Type B pancreatic cell (in vitro differentiated cells): Measurements from ENCODE around the gene KRT222. TPM values are rescaled to one million over a fixed set of nuclear protein-coding genes. Genes with fewer than 3 reads are reported as not detected.

Source experiments
- DNase-seq: peaks from one replicate; pipeline ENCODE4 v3.0.0; 2021; ENCODE audit warnings: mixed read lengths; ENCODE audit not compliant: unreplicated experiment; ENCODE audit errors: extremely low spot score
- H3K27ac Mint-ChIP-seq: 2 replicates; pipeline ENCODE4 v1.8.0; 2021; ENCODE audit warnings: mild to moderate bottlenecking, mixed read lengths
- H3K27me3 Mint-ChIP-seq: 2 replicates; pipeline ENCODE4 v1.8.0; 2021; ENCODE audit warnings: mixed read lengths
- H3K36me3 Mint-ChIP-seq: 2 replicates; pipeline ENCODE4 v1.8.0; 2021; ENCODE audit warnings: mixed read lengths
- H3K4me1 Mint-ChIP-seq: one replicate; pipeline ENCODE4 v1.8.0; 2021; ENCODE audit warnings: mixed read lengths; ENCODE audit not compliant: unreplicated experiment
- H3K4me3 Mint-ChIP-seq: 2 replicates; pipeline ENCODE4 v1.8.0; 2021; ENCODE audit warnings: mild to moderate bottlenecking, mixed read lengths
- H3K9me3 Mint-ChIP-seq: 2 replicates; pipeline ENCODE4 v1.8.0; 2021; ENCODE audit warnings: mixed read lengths
- total RNA-seq: library from RNA; stranded (reverse); gene quantifications from 2 replicates; pipeline ENCODE4 v1.2.1, GENCODE V29; 2021; ENCODE audit warnings: low replicate concordance
- TF ChIP-seq, protein P1 (sequence below): fragments of 200-600 bp; sonication (generic); conservative IDR thresholded peaks from 2 replicates; pipeline ENCODE4 v1.5.0; 2021; ENCODE audit warnings: antibody characterized with exemption, mild to moderate bottlenecking

KRT222 gene
- total RNA-seq, 1 donor from 2014 or later: 0.34 TPM

GRCh38 chr17:40615841-40616476, 49.0 kb downstream of the KRT222 start:
- Mint-ChIP-seq H3K27me3 (peaks cover 20% of the 10 kb centered on the region), H3K27ac (peak overlapping the region; percentile 74)

DNA sequence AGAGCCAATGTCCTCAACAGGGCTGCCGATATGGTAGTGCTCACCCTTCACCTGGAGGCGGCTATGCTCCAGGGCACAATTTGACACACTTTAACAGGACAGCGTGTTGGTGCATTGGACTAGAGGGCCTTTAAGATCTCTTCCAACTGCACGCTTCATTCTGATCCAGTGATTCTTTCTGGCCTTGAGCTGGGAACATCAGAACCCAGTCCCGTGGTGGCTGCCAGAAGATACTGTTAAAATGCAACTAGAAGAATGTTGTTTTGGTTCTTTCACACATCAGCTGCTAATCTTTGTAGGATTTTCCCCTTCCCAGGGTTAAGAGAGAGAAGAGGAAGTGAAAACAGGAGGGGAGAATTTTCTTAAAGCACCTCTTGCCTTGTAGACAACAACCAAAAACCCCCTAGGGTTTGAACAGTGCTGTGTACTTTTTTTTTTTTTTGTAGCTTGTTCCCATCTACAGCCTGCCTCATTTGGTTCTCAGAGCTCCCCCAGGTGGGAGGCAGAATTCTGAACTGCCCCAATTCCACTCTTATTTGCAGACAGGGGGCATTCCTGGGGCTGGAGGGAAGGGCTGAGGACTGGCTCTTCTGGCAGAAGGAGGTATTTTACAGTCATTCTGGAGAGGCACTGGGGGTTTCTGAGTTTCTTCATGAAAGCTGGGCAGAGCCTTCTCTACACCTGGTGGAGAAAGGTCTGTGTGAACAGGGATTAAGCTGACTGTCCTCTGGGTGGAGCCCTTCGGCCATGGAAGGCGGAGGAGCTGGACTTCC, 49.7 kb downstream of the KRT222 start:
- no peak for DNase-seq
- TF ChIP-seq, protein P1, sequence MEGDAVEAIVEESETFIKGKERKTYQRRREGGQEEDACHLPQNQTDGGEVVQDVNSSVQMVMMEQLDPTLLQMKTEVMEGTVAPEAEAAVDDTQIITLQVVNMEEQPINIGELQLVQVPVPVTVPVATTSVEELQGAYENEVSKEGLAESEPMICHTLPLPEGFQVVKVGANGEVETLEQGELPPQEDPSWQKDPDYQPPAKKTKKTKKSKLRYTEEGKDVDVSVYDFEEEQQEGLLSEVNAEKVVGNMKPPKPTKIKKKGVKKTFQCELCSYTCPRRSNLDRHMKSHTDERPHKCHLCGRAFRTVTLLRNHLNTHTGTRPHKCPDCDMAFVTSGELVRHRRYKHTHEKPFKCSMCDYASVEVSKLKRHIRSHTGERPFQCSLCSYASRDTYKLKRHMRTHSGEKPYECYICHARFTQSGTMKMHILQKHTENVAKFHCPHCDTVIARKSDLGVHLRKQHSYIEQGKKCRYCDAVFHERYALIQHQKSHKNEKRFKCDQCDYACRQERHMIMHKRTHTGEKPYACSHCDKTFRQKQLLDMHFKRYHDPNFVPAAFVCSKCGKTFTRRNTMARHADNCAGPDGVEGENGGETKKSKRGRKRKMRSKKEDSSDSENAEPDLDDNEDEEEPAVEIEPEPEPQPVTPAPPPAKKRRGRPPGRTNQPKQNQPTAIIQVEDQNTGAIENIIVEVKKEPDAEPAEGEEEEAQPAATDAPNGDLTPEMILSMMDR: peak; percentile 63
- Mint-ChIP-seq H3K4me3 (no peak overlapping the region), H3K27ac (peak overlapping the region; percentile 74), H3K36me3 (no peaks in the 10 kb centered on the region), H3K4me1 (peaks cover 10% of the 10 kb centered on the region), H3K9me3 (no peaks in the 10 kb centered on the region), H3K27me3 (peaks cover 25% of the 10 kb centered on the region)

More at GRCh38 chr17:40615841-40616476, 49.0 kb downstream of the KRT222 start:
- Mint-ChIP-seq H3K36me3 (no peaks in the 10 kb centered on the region), H3K4me3 (no peak overlapping the region), H3K4me1 (peaks cover 13% of the 10 kb centered on the region), H3K9me3 (no peaks in the 10 kb centered on the region)
- TF ChIP-seq, protein P1: no peak
- DNase-seq: no peak

- no peaks in the 10 kb centered on the region for H3K9me3 Mint-ChIP-seq
- no peak overlapping the region for H3K4me3 Mint-ChIP-seq
- H3K27ac Mint-ChIP-seq: no peak overlapping the region
- TF ChIP-seq, protein P1: no peak
- H3K27me3 Mint-ChIP-seq: peaks cover 25% of the 10 kb centered on the region
- H3K36me3 Mint-ChIP-seq: no peaks in the 10 kb centered on the region
- no peak for DNase-seq
- H3K4me1 Mint-ChIP-seq: peaks cover 4% of the 10 kb centered on the region
Observed at GRCh38 chr17:40614431-40615067, 50.4 kb downstream of the KRT222 start.

DNA sequence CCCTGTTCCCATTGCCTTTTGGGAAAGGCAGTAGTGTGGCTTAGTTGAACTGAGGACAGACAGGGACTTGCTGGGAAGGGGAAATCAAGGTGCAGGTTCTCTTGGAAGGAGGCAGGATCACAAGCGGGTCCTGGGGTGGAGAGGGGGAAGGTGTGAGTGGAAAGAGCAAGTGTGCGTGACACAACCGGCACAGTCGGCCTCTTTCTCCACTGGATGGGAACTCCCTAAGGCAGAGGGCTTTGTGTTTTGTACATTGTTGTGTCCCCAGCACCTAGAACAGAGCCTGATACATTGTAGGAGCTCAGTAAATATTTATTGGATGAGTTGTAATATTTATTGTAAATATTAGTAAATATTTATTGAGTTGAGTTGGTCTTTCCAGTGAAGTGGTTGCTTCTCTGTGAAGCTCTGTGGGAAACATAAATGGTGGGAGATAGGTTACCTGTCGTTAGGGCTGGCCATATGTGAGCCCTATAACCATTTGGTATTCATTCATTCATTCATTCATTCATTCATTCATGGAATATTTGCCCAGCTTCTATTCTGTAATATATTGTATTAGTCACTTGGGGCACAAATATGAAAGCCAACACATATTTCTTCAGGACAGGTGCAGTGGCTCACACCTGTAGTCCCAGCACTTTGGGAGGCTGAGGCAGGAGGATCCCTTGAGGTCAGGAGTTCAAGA, 51.4 kb downstream of the KRT222 start:
- peaks cover 4% of the 10 kb centered on the region for H3K4me1 Mint-ChIP-seq
- H3K27me3 Mint-ChIP-seq: peaks cover 25% of the 10 kb centered on the region
- no peak overlapping the region for H3K27ac Mint-ChIP-seq
- DNase-seq: no peak
- no peaks in the 10 kb centered on the region for H3K9me3 Mint-ChIP-seq
- no peak overlapping the region for H3K4me3 Mint-ChIP-seq
- TF ChIP-seq, protein P1: no peak
- H3K36me3 Mint-ChIP-seq: no peaks in the 10 kb centered on the region

DNA sequence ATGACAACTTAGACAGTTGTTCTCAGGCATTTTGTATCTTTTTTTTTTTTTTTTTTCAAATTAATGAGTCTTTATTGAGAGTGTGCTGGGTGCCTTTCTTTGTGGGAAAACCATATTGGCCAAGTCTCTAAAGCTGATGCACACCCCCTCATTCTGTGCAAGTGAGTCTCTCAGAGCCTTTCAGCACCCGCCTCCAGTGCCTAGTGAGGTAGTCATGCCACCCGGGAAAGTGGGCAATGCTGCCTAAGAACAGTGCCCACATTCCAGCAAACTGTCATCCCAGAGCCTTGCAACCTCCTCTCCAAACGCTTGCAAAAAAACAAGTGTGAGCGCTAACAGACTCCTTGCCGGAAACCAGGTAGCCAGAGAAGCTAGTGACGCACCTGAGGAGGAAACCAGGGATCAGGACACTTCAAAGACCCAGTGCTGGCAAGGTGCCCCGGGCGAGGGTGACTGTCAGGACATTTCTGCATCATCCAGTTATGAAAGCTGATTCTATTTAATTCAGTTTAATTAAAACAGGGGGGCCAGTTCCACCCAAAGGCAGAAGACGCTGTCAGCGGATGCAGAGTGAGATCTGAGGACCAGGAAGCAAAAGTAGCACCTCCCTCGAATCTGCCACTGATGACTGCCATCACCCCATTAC, 52.3 kb downstream of the KRT222 start:
- peaks cover 25% of the 10 kb centered on the region for H3K27me3 Mint-ChIP-seq
- H3K27ac Mint-ChIP-seq: no peak overlapping the region
- H3K4me1 Mint-ChIP-seq: peaks cover 4% of the 10 kb centered on the region
- TF ChIP-seq, protein P1: no peak
- no peaks in the 10 kb centered on the region for H3K36me3 Mint-ChIP-seq
- DNase-seq: no peak
- H3K4me3 Mint-ChIP-seq: no peak overlapping the region
- no peaks in the 10 kb centered on the region for H3K9me3 Mint-ChIP-seq
